ENCODE measurements around the gene CD47. TPM values are rescaled to one million over a fixed set of nuclear protein-coding genes. Genes with fewer than 3 reads are reported as not detected.

The CD47 gene
- total and polyA plus RNA-seq, 10 of the 15 experiments (the other 5 are each of a cell fraction or from before 2014, with no cell fraction given): 22.9 to 175 (median 81.1) TPM

DNA sequence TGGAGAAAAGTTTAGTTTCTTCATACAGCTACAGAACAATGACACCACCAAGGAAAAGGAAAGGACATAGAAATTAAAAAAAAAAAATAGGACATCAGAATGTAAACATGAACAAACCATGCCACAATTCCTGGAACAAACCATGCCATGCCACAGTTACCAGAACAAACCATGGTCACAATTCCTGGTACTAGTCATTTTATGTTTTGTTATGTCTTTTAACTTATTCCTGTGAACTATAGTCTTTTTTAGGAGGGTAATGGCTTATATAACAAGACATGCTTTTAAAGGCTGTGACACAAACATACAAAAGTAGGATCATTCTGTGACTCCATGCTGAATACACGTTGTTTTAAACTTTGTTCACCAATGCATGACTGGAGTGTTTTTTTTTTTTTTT, 42.8 kb downstream of the CD47 start (continued):
- TF ChIP-seq, protein P1, sequence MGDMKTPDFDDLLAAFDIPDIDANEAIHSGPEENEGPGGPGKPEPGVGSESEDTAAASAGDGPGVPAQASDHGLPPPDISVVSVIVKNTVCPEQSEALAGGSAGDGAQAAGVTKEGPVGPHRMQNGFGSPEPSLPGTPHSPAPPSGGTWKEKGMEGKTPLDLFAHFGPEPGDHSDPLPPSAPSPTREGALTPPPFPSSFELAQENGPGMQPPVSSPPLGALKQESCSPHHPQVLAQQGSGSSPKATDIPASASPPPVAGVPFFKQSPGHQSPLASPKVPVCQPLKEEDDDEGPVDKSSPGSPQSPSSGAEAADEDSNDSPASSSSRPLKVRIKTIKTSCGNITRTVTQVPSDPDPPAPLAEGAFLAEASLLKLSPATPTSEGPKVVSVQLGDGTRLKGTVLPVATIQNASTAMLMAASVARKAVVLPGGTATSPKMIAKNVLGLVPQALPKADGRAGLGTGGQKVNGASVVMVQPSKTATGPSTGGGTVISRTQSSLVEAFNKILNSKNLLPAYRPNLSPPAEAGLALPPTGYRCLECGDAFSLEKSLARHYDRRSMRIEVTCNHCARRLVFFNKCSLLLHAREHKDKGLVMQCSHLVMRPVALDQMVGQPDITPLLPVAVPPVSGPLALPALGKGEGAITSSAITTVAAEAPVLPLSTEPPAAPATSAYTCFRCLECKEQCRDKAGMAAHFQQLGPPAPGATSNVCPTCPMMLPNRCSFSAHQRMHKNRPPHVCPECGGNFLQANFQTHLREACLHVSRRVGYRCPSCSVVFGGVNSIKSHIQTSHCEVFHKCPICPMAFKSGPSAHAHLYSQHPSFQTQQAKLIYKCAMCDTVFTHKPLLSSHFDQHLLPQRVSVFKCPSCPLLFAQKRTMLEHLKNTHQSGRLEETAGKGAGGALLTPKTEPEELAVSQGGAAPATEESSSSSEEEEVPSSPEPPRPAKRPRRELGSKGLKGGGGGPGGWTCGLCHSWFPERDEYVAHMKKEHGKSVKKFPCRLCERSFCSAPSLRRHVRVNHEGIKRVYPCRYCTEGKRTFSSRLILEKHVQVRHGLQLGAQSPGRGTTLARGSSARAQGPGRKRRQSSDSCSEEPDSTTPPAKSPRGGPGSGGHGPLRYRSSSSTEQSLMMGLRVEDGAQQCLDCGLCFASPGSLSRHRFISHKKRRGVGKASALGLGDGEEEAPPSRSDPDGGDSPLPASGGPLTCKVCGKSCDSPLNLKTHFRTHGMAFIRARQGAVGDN (IDR thresholded peaks at IDR 0.05): no peak
- no peak for TF ChIP-seq RFX5 (IDR thresholded peaks at IDR 0.05; ENCODE audit: low read depth, low read length)
- TF ChIP-seq, protein P2, sequence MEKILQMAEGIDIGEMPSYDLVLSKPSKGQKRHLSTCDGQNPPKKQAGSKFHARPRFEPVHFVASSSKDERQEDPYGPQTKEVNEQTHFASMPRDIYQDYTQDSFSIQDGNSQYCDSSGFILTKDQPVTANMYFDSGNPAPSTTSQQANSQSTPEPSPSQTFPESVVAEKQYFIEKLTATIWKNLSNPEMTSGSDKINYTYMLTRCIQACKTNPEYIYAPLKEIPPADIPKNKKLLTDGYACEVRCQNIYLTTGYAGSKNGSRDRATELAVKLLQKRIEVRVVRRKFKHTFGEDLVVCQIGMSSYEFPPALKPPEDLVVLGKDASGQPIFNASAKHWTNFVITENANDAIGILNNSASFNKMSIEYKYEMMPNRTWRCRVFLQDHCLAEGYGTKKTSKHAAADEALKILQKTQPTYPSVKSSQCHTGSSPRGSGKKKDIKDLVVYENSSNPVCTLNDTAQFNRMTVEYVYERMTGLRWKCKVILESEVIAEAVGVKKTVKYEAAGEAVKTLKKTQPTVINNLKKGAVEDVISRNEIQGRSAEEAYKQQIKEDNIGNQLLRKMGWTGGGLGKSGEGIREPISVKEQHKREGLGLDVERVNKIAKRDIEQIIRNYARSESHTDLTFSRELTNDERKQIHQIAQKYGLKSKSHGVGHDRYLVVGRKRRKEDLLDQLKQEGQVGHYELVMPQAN (conservative IDR thresholded peaks at IDR 0.05): no peak
- no peak for TF ChIP-seq LARP7 (IDR thresholded peaks at IDR 0.05)
- no peak for TF ChIP-seq ZSCAN29 (IDR thresholded peaks at IDR 0.05)
- TF ChIP-seq, protein P3, sequence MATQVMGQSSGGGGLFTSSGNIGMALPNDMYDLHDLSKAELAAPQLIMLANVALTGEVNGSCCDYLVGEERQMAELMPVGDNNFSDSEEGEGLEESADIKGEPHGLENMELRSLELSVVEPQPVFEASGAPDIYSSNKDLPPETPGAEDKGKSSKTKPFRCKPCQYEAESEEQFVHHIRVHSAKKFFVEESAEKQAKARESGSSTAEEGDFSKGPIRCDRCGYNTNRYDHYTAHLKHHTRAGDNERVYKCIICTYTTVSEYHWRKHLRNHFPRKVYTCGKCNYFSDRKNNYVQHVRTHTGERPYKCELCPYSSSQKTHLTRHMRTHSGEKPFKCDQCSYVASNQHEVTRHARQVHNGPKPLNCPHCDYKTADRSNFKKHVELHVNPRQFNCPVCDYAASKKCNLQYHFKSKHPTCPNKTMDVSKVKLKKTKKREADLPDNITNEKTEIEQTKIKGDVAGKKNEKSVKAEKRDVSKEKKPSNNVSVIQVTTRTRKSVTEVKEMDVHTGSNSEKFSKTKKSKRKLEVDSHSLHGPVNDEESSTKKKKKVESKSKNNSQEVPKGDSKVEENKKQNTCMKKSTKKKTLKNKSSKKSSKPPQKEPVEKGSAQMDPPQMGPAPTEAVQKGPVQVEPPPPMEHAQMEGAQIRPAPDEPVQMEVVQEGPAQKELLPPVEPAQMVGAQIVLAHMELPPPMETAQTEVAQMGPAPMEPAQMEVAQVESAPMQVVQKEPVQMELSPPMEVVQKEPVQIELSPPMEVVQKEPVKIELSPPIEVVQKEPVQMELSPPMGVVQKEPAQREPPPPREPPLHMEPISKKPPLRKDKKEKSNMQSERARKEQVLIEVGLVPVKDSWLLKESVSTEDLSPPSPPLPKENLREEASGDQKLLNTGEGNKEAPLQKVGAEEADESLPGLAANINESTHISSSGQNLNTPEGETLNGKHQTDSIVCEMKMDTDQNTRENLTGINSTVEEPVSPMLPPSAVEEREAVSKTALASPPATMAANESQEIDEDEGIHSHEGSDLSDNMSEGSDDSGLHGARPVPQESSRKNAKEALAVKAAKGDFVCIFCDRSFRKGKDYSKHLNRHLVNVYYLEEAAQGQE (IDR thresholded peaks at IDR 0.05; ENCODE audit: low read depth, low read length): no peak
- no peak for TF ChIP-seq POLR2AphosphoS2 (IDR thresholded peaks at IDR 0.05; ENCODE audit: low read depth, low read length)
- no peak for TF ChIP-seq TBL1XR1 (IDR thresholded peaks at IDR 0.05; ENCODE audit: low read depth, low read length)
- TF ChIP-seq, protein P4, sequence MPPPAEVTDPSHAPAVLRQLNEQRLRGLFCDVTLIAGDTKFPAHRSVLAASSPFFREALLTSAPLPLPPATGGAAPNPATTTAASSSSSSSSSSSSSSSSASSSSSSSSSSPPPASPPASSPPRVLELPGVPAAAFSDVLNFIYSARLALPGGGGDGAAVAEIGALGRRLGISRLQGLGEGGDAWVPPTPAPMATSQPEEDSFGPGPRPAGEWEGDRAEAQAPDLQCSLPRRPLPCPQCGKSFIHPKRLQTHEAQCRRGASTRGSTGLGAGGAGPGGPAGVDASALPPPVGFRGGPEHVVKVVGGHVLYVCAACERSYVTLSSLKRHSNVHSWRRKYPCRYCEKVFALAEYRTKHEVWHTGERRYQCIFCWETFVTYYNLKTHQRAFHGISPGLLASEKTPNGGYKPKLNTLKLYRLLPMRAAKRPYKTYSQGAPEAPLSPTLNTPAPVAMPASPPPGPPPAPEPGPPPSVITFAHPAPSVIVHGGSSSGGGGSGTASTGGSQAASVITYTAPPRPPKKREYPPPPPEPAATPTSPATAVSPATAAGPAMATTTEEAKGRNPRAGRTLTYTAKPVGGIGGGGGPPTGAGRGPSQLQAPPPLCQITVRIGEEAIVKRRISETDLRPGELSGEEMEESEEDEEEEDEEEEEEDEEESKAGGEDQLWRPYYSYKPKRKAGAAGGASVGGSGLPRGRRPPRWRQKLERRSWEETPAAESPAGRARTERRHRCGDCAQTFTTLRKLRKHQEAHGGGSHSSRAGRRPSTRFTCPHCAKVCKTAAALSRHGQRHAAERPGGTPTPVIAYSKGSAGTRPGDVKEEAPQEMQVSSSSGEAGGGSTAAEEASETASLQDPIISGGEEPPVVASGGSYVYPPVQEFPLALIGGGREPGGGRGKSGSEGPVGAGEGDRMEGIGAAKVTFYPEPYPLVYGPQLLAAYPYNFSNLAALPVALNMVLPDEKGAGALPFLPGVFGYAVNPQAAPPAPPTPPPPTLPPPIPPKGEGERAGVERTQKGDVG (CRISPR knock-in tag; IDR thresholded peaks at IDR 0.05): no peak
- TF ChIP-seq, protein P5, sequence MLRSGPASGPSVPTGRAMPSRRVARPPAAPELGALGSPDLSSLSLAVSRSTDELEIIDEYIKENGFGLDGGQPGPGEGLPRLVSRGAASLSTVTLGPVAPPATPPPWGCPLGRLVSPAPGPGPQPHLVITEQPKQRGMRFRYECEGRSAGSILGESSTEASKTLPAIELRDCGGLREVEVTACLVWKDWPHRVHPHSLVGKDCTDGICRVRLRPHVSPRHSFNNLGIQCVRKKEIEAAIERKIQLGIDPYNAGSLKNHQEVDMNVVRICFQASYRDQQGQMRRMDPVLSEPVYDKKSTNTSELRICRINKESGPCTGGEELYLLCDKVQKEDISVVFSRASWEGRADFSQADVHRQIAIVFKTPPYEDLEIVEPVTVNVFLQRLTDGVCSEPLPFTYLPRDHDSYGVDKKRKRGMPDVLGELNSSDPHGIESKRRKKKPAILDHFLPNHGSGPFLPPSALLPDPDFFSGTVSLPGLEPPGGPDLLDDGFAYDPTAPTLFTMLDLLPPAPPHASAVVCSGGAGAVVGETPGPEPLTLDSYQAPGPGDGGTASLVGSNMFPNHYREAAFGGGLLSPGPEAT (IDR thresholded peaks at IDR 0.05; ENCODE audit: low read depth): no peak
- TF ChIP-seq NFYB (IDR thresholded peaks at IDR 0.05; ENCODE audit: insufficient read depth, low read depth, low read length): no peak
- TF ChIP-seq PAX8 (IDR thresholded peaks at IDR 0.05): no peak
